HL-60 (cell line): ENCODE measurements around the gene RNF220.

Experiments used
- CTCF ChIP-seq: IDR thresholded peaks from one replicate; pipeline ENCODE4 v1.5.1; 2011; ENCODE audit warnings: low read length, control low read depth, inconsistent platforms; ENCODE audit not compliant: insufficient read depth
- GABPA ChIP-seq: IDR thresholded peaks from 2 replicates; pipeline ENCODE4 v1.6.1; 2012; ENCODE audit warnings: low read depth
- POLR2AphosphoS5 ChIP-seq: IDR thresholded peaks from 2 replicates; pipeline ENCODE4 v1.6.1; 2012; ENCODE audit warnings: low read depth
- SPI1 ChIP-seq: IDR thresholded peaks from 2 replicates; pipeline ENCODE4 v1.6.1; 2012; ENCODE audit warnings: low read depth, mild to moderate bottlenecking, borderline replicate concordance
- TF ChIP-seq, protein P1 (sequence below): IDR thresholded peaks from 2 replicates; pipeline ENCODE4 v1.6.1; 2012; ENCODE audit warnings: low read depth; ENCODE audit not compliant: insufficient replicate concordance

DNA sequence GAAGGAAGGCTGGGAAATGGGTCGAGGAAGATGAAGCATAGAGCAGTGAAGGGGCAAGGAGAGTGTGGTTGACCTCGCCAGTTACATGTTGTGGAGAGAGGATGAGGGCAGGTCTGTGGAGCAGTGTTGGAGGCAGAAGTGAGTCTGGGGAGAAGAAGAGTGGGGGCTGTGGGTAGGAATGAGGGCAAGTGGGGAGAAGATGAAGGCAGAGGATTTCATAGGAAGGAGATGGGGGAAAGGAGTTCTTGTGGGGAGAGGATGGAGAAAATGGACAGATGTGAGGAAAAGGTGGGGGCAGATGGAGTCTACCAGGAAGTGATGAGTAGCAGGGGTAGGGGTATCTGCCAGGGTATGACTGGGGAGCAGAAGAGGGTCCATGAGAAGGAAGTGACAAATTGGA lies 273.1 kb downstream of the RNF220 start:
- TF ChIP-seq CTCF (no peak), POLR2AphosphoS5 (no peak), GABPA (no peak), SPI1 (no peak)
- TF ChIP-seq, protein P1, sequence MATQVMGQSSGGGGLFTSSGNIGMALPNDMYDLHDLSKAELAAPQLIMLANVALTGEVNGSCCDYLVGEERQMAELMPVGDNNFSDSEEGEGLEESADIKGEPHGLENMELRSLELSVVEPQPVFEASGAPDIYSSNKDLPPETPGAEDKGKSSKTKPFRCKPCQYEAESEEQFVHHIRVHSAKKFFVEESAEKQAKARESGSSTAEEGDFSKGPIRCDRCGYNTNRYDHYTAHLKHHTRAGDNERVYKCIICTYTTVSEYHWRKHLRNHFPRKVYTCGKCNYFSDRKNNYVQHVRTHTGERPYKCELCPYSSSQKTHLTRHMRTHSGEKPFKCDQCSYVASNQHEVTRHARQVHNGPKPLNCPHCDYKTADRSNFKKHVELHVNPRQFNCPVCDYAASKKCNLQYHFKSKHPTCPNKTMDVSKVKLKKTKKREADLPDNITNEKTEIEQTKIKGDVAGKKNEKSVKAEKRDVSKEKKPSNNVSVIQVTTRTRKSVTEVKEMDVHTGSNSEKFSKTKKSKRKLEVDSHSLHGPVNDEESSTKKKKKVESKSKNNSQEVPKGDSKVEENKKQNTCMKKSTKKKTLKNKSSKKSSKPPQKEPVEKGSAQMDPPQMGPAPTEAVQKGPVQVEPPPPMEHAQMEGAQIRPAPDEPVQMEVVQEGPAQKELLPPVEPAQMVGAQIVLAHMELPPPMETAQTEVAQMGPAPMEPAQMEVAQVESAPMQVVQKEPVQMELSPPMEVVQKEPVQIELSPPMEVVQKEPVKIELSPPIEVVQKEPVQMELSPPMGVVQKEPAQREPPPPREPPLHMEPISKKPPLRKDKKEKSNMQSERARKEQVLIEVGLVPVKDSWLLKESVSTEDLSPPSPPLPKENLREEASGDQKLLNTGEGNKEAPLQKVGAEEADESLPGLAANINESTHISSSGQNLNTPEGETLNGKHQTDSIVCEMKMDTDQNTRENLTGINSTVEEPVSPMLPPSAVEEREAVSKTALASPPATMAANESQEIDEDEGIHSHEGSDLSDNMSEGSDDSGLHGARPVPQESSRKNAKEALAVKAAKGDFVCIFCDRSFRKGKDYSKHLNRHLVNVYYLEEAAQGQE = no peak
